OCI-M1 (cell line): ENCODE results near the gene MRPL41.
A peak's percentile ranks its signal among the peaks of the same experiment; 100 is the strongest.
"Not testable (repeated sequence)": the region's sequence is repeated elsewhere in the genome, so short reads cannot be mapped to it uniquely, and the experiment has no call there.

ENCODE experiments used
- DNase-seq: peaks from one replicate; lab custom pipeline; 2025; lab: John Stamatoyannopoulos, UW

MRPL41 gene

GRCh38 chr9:137582286-137582860 is 30.7 kb downstream of the MRPL41 start:
- peak; percentile 23 for DNase-seq

DNA sequence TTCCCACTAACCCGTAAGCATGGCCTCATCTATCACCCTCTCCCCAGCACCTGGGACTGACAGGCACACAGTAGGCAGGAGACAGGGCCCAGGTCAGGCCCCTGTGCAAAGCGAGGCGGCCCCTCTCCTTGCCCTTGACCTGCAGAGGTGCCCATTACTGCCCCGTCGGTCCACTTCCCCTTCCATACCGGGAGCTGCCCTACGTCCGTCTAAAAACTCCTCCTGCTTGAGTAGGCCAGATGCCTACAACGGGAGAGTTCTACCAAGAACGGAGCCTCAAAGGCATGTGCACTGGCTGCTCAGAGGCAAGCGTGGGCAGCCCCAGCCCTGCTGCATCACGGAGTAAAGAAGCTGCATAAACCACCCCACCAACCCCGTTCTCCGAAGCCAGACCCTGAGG is 31.7 kb downstream of the MRPL41 start:
- no peak for DNase-seq

GRCh38 chr9:137583957-137584356 is 32.3 kb downstream of the MRPL41 start:
- DNase-seq, result no peak

GRCh38 chr9:137586854-137587253 is 35.2 kb downstream of the MRPL41 start:
- DNase-seq, result no peak

GRCh38 chr9:137588311-137588710 is 36.6 kb downstream of the MRPL41 start:
- DNase-seq, result no peak

DNA sequence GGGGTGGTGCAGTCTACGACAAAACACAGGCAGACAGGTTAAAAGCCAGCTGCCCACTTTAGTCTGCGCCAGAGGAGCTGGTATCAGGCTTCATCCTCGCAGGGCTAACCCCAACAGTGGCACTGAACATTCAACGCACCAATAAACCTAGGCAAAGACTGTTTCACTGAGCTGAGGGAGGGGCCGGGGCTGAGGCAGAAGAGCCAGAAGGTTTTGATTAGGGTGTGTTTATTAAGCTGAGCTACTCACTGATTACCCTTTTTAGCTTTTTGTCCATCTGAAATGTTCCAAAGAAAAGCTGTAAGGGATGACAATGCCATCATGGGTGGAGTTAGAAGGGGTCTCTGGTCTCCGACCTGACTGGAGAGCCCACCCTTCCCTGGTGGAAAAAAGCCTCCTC is 37.2 kb downstream of the MRPL41 start:
- DNase-seq, result no peak

DNA sequence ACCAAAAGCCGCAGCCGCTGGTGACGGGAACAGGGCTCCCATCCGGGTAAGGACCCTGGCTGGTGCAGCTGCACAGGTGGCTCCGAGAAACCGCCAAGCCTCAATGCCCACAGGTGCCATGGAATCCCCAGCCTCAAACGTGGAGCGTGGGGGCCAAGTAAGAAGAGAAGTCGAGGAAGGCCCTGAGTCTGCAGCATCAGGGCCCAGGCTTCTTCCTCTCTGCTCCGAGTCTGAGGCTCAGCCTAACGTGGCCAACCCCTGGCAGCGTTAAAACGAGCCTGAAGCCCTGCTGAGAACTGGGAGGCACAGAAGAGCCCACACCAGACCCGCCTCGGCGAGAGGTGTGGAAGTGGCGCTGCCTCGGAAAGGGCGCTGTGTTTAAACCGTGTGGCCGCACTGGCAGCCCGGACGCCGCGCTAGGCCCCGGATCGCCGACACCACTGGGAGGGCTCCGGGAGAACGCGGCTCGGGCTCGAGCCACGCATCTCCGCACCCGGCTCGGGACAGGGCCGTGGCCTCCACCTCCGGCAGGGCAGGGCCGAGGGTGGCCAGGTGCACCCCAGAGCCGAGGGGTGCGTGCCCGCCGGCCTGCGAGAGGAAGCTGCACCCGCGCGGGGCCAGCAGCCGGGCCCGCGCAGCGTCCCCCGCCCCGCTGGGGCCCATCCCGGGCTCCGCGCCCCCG is 37.9 kb downstream of the MRPL41 start:
- DNase-seq, result peak; percentile 16

DNA sequence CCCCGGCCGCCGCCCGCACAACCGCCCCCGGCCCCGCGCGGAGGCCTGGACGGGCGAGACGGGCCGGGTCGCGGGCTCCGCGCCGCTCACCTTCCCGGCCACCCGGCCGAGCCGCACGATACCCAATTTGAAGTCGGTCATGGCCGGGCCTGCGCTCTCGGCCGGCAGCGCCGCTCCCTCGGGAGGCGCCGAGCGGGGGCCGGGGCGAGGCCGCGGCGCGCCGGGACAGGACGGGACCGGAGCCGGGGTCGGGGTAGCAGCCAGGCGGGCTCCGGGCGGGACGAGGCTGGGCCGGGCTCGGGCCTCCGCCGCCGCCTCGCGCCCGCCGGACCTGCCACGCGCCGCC is 38.4 kb downstream of the MRPL41 start:
- no peak for DNase-seq

DNA sequence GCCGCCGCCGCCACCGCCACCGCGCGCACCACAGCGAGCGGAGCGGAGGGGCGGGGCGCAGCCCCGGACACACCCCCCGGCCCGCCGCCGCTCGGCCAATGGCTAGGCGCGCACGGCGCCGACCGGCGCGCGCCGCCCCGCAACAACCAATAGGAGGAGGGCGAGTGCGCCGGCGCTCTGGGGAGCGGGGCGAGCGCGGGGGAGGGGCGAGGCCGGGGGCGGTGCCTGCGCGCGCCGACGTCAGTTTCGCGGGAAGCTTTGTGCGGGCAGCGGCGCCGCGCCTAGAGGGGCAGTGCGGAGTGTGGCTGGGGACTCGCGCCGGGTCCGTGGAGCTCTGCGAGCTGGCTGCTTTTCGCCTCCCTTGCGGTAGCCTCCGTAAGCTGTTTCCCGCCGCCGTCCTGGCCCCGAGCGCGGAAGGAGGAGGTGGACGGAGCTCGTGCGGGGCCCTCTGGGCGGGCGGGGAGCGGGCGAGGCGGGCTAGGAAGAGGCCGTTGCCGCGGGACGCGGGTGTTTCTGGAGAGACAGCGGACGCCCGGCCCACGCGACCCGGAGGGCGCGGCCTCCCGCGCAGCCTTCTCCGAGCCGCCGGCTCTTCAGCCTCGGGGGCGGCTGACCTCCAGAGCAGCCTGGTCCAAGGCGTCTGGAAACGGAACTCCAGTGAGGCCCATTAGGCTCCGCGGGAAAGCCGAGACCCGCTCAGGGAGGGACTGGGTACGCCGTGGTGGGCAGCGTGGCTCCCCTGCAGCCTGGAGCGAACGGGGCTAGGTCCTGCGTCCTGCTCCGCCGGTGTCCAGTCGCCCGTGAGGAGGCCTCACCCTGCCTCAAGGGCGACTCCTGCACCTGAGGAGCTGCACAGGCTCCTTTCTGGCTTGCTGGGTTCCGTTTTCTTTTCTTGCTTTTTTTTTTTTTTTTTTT is 39.0 kb downstream of the MRPL41 start, which contains the start of gene ZMYND19:
ZMYND19 (minus strand) TSS at position 44 of the 915 bp plus-strand sequence. CDS start 249 bp downstream, outside the sequence.
- DNase-seq, result peak; percentile 93

DNA sequence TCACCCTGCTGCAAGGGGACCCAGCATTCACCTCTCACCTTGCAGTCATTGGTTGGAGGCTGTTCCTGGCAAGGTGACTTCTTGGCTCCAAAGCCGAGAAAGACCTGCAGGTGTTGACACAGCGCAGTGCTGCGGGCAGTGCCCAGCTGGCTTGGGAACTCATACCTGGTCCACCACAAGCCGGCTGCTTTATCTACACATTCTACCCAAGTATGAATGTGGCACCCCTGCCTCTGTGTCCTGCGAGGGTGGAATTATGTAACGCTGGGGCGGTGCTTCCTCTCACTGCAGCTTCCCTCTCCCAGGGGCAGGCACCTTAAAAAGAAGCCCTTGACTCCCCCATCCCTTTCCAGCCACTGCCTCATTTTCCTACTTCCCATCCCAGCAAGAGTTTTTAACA is 41.1 kb downstream of the MRPL41 start:
- DNase-seq, result no peak

DNA sequence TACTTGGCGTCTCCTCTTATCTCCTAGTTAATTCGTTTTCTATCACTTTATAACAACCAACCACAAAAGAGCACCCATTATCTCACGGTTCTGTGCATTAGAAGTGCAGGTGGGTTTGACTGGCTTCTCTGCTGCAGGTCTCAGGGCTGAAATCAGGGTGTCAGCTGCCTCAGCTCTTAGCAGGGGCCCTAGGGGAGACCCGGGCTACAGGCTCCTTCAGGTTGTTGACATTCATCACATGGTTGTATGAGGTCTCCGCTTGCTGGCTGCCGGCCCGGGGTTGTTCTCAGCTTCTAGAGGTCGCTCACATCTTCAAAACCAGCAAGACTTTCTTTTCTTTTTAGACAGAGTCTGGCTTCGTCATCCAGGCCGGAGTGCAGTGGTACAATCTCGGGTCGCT is 41.5 kb downstream of the MRPL41 start:
- DNase-seq, result no peak

DNA sequence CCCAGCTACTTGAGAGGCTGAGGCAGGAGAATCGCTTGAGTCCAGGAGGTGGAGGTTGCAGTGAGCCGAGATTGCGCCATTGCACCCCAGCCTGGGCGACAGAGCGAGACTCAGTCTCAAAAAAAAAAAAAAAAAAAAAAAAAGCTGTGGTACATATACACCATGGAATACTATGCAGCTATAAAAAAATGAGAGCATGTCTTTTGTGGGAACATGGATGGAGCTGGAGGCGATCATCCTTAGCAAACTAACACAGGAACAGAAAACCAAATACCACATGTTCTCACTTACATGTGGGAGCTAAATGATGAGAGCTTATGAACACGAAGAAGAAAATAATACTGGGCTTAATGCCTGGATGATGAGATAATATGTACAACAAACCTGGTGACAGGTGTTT is 44.9 kb downstream of the MRPL41 start:
- DNase-seq, result not testable (repeated sequence)

GRCh38 chr9:137598943-137599342 is 47.3 kb downstream of the MRPL41 start:
- DNase-seq, result no peak
